AG09309 (cell line): ENCODE results near the gene TP53AIP1.

Experiments
- DNase-seq: peaks from one replicate; pipeline ENCODE4 v3.0.0-alpha.2; 2010; ENCODE audit warnings: low read depth
- H3K4me3 ChIP-seq: 2 replicates; pipeline ENCODE4 v1.5.1; 2011; ENCODE audit warnings: mild to moderate bottlenecking, low read depth, low read length, moderate library complexity; ENCODE audit not compliant: control insufficient read depth
- CTCF ChIP-seq: IDR thresholded peaks from 2 replicates; pipeline ENCODE4 v1.5.1; 2011; ENCODE audit warnings: mild to moderate bottlenecking, low read depth, low read length, inconsistent platforms; ENCODE audit not compliant: insufficient read depth, control insufficient read depth; ENCODE audit errors: missing control alignments

The TP53AIP1 gene

GRCh38 chr11:128906185-128907050 is 36.3 kb downstream of the TP53AIP1 start:
- no peak for TF ChIP-seq CTCF
- DNase-seq, result no peak
- no peak overlapping the region for H3K4me3 ChIP-seq

DNA sequence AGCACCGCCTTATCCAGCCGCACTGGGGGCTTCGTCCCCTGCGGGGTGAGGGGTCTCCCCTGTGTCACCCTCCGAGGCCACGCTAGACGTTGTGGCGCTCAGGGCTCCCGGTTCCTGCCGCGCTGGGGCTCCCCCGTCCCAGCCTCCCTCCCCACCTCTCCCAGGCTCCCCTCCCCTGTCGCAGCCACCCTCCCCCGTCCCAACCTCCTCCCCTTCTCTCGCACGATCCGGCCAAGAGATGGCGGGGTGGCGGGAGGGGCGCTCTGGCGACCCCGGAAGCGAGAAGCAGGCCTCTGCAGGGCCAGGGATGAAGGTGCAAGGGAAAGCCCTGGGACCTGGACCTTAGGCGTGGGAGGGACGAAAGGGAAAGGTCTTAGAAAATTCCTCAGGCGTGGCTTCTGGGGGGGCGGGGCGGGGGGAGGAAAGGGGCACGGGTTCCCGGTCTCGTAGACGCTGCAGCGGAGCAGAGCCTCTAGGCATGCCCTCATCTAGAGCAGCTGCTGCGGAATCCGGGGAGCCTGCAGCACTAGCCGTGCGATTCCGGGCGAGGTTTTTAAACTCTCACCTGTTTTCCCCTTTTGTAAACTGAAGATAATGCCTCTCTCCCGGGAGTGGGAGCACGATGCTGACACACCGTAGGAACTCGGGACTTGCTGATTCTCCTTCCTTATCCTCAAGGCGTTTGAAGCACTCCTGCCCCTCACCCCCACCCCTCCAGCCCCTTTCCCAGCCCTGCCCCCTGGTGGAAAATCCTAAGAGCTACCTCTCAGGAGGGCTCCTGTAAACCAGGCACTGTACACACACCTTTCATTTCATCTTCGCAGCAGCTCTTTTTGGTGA is 37.1 kb downstream of the TP53AIP1 start:
- no peak for DNase-seq
- H3K4me3 ChIP-seq, result peak overlapping the region; percentile 62
- peak; percentile 44 for TF ChIP-seq CTCF

DNA sequence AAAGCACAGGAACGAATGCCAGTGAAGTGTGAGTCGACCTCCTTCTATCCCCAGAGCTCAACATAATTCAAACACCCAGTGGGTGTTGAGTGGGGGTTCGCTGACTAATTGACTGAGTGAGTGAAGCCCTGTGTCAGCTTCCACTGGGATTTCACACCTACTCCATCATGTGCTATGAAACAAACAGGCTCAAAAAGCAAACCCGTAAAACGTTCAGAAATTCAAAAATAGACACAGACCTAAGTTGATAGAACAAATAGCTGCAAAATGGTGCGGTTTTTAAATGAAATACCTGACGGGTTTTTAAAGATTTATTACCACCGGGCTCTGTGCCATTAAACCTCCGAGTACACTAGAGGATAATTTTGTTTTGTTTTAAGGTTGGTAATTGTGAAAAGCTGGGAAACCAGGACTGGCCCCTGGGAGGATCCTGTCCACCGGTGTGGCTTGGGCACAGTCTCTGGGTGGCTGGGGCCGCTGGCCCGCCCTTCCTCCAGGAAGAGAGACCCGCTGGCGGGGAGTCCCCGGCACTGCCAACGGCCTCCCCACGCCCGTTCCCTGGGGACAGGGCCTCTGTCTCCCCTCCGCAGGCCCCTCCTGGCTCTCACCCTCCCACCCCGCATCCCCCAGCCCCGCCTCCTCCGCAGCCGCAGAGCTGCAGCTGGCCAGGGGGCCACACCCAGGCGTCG is 37.9 kb downstream of the TP53AIP1 start:
- no peak for TF ChIP-seq CTCF
- H3K4me3 ChIP-seq, result peak overlapping the region; percentile 62
- no peak for DNase-seq

GRCh38 chr11:128904303-128904655 is 38.4 kb downstream of the TP53AIP1 start:
- no peak for TF ChIP-seq CTCF
- no peak for DNase-seq
- H3K4me3 ChIP-seq, result no peak overlapping the region

- no peak overlapping the region for H3K4me3 ChIP-seq
- no peak for DNase-seq
- no peak for TF ChIP-seq CTCF
These were observed 39.2 kb downstream of the TP53AIP1 start for GRCh38 chr11:128903248-128904061.
